HFFc6 (cell line): ENCODE results near the gene ADAMTSL2. TPM values are rescaled to one million over a fixed set of nuclear protein-coding genes. Genes with fewer than 3 reads are reported as not detected.

Experiments
- DNase-seq: peaks from one replicate; pipeline ENCODE4 v3.0.0-alpha.2; 2018
- H3K27ac Mint-ChIP-seq: 2 replicates; pipeline ENCODE4 v1.8.0; 2020; ENCODE audit warnings: mild to moderate bottlenecking, mixed read lengths
- H3K27me3 Mint-ChIP-seq: 2 replicates; pipeline ENCODE4 v1.8.0; 2021; ENCODE audit warnings: mild to moderate bottlenecking, moderate library complexity, mixed read lengths; ENCODE audit not compliant: insufficient read depth
- H3K36me3 Mint-ChIP-seq: 2 replicates; pipeline ENCODE4 v1.8.0; 2021; ENCODE audit warnings: low read depth, mixed read lengths
- H3K4me1 Mint-ChIP-seq: 2 replicates; pipeline ENCODE4 v1.8.0; 2020; ENCODE audit warnings: low read depth, mixed read lengths
- H3K4me3 Mint-ChIP-seq: 2 replicates; pipeline ENCODE4 v1.8.0; 2020; ENCODE audit warnings: mild to moderate bottlenecking, moderate library complexity, mixed read lengths
- H3K9me3 Mint-ChIP-seq: 2 replicates; pipeline ENCODE4 v1.8.0; 2020; ENCODE audit warnings: mild to moderate bottlenecking, mixed read lengths
- CTCF ChIP-seq: fragments of 200-600 bp; sonication (generic); IDR thresholded peaks from 2 replicates; pipeline ENCODE4 v1.5.0; 2021; ENCODE audit warnings: antibody characterized with exemption, mild to moderate bottlenecking
- total RNA-seq, 6 experiments: library from RNA; stranded (reverse); fragmentation: NEBNext Ultra II Directional; extraction: Animal tissue kit (Norgen Biotek cat#: 25700); gene quantifications; 2 replicates in 1 of 6; 3 replicates in 5 of 6; pipeline ENCODE4 v1.2.3, GENCODE V29; 2021

Gene ADAMTSL2
- total RNA-seq, 6 experiments from 2014 or later = 0.05 to 0.07 (median 0.06) TPM; not detected in 3

GRCh38 chr9:133594310-133594709, 59.8 kb downstream of the ADAMTSL2 start:
- no peak for DNase-seq
- peaks cover 15% of the 10 kb centered on the region for H3K36me3 Mint-ChIP-seq
- no peaks in the 10 kb centered on the region for H3K4me1 Mint-ChIP-seq
- TF ChIP-seq CTCF = 0 out of 2 replicates have a peak, but pooled peaks have one; percentile 9
- peaks cover 22% of the 10 kb centered on the region for H3K9me3 Mint-ChIP-seq
- H3K27ac Mint-ChIP-seq = no peak overlapping the region
- peaks cover 16% of the 10 kb centered on the region for H3K27me3 Mint-ChIP-seq
- no peak overlapping the region for H3K4me3 Mint-ChIP-seq

- peaks cover 22% of the 10 kb centered on the region for H3K9me3 Mint-ChIP-seq
- H3K4me1 Mint-ChIP-seq = no peaks in the 10 kb centered on the region
- H3K36me3 Mint-ChIP-seq = peaks cover 15% of the 10 kb centered on the region
- no peak overlapping the region for H3K4me3 Mint-ChIP-seq
- TF ChIP-seq CTCF = no peak
- H3K27ac Mint-ChIP-seq = no peak overlapping the region
- H3K27me3 Mint-ChIP-seq = peaks cover 16% of the 10 kb centered on the region
- no peak for DNase-seq
Measured at GRCh38 chr9:133595910-133596309, 61.4 kb downstream of the ADAMTSL2 start.

- TF ChIP-seq CTCF = no peak
- Mint-ChIP-seq H3K27ac (no peak overlapping the region), H3K36me3 (peaks cover 15% of the 10 kb centered on the region), H3K4me1 (no peaks in the 10 kb centered on the region), H3K27me3 (peaks cover 22% of the 10 kb centered on the region), H3K4me3 (no peak overlapping the region), H3K9me3 (peaks cover 22% of the 10 kb centered on the region)
- no peak for DNase-seq
Measured at GRCh38 chr9:133597316-133597957, 62.9 kb downstream of the ADAMTSL2 start.

GRCh38 chr9:133598978-133599377, 64.5 kb downstream of the ADAMTSL2 start:
- DNase-seq = no peak
- H3K27ac Mint-ChIP-seq = no peak overlapping the region
- H3K4me1 Mint-ChIP-seq = no peaks in the 10 kb centered on the region
- peaks cover 15% of the 10 kb centered on the region for H3K36me3 Mint-ChIP-seq
- H3K9me3 Mint-ChIP-seq = peaks cover 22% of the 10 kb centered on the region
- H3K27me3 Mint-ChIP-seq = peaks cover 29% of the 10 kb centered on the region
- no peak overlapping the region for H3K4me3 Mint-ChIP-seq
- TF ChIP-seq CTCF = no peak

GRCh38 chr9:133599470-133600173, 65.1 kb downstream of the ADAMTSL2 start:
- Mint-ChIP-seq H3K27me3 (peaks cover 27% of the 10 kb centered on the region), H3K4me1 (no peaks in the 10 kb centered on the region), H3K36me3 (peaks cover 15% of the 10 kb centered on the region), H3K4me3 (no peak overlapping the region), H3K9me3 (peaks cover 22% of the 10 kb centered on the region), H3K27ac (no peak overlapping the region)
- no peak for TF ChIP-seq CTCF
- DNase-seq = no peak
